HG03439 (cell line): Measurements from ENCODE around the gene RGR.

ENCODE experiments used
- ATAC-seq: cut with Tn5 transposase; IDR thresholded peaks from one replicate; pipeline ENCODE4 v1.9.1; 2021; ENCODE audit warnings: mild to moderate bottlenecking, moderate library complexity; ENCODE audit not compliant: unreplicated experiment

Gene RGR

GRCh38 chr10:84244651-84245270 lies at the start of gene RGR:
RGR (plus strand) TSS chr10:84245053; CDS start chr10:84245091, 38 bp downstream.
- no peak for ATAC-seq

- ATAC-seq: no peak
Measured at GRCh38 chr10:84196083-84196482, 48.8 kb upstream of the RGR start.

- no peak for ATAC-seq
Measured at GRCh38 chr10:84196941-84197340, 47.9 kb upstream of the RGR start.

GRCh38 chr10:84197643-84198042 lies 47.2 kb upstream of the RGR start:
- ATAC-seq: no peak

- no peak for ATAC-seq
Measured at GRCh38 chr10:84198206-84198915, 46.5 kb upstream of the RGR start.

GRCh38 chr10:84200537-84201243 lies 44.2 kb upstream of the RGR start:
- ATAC-seq: no peak

GRCh38 chr10:84201244-84201606 lies 43.6 kb upstream of the RGR start:
- ATAC-seq: no peak

- ATAC-seq: no peak
Measured at GRCh38 chr10:84201682-84202081, 43.2 kb upstream of the RGR start.

GRCh38 chr10:84202349-84202748 lies 42.5 kb upstream of the RGR start:
- no peak for ATAC-seq

GRCh38 chr10:84204122-84204521 lies 40.7 kb upstream of the RGR start:
- peak; percentile 68 for ATAC-seq

- no peak for ATAC-seq
Measured at GRCh38 chr10:84204610-84205009, 40.2 kb upstream of the RGR start.

GRCh38 chr10:84205049-84205852 lies 39.6 kb upstream of the RGR start:
- ATAC-seq: peak; percentile 74

GRCh38 chr10:84205853-84206525 lies 38.9 kb upstream of the RGR start:
- no peak for ATAC-seq

GRCh38 chr10:84208023-84208422 lies 36.8 kb upstream of the RGR start:
- no peak for ATAC-seq

- ATAC-seq: no peak
Measured at GRCh38 chr10:84211566-84211965, 33.3 kb upstream of the RGR start.

- no peak for ATAC-seq
Measured at GRCh38 chr10:84212014-84212413, 32.8 kb upstream of the RGR start.

- no peak for ATAC-seq
Measured at GRCh38 chr10:84213076-84213475, 31.8 kb upstream of the RGR start.

GRCh38 chr10:84214046-84214572 lies 30.7 kb upstream of the RGR start:
- peak; percentile 16 for ATAC-seq

GRCh38 chr10:84214612-84215235 lies 30.1 kb upstream of the RGR start:
- ATAC-seq: peak; percentile 91

- no peak for ATAC-seq
Measured at GRCh38 chr10:84216834-84217233, 28.0 kb upstream of the RGR start.
